Stomach smooth muscle (tissue), 2 donors: Measurements from ENCODE around the gene NME4.
A peak's percentile ranks its signal among the peaks of the same experiment; 100 is the strongest.
"Not testable (repeated sequence)": the region's sequence is repeated elsewhere in the genome, so short reads cannot be mapped to it uniquely, and the experiment has no call there.

Experiments
- H3K27ac ChIP-seq: one replicate; pipeline ENCODE4 v1.7.0; 2013; ENCODE audit warnings: mild to moderate bottlenecking, low read length, inconsistent platforms
- H3K27me3 ChIP-seq, 2 donors: one replicate each; pipeline ENCODE4 v1.7.0; 2013; ENCODE audit warnings: low read length in 2 of 2; ENCODE audit not compliant: insufficient read depth in 2 of 2, control insufficient read depth in 1 of 2
- H3K36me3 ChIP-seq, 2 donors: one replicate each; pipeline ENCODE4 v1.7.0; 2013; ENCODE audit warnings: low read length in 2 of 2; ENCODE audit not compliant: control insufficient read depth in 2 of 2, insufficient read depth in 2 of 2
- H3K4me1 ChIP-seq: one replicate; pipeline ENCODE4 v1.7.0; 2013; ENCODE audit warnings: low read length; ENCODE audit not compliant: control insufficient read depth, insufficient read depth
- H3K4me3 ChIP-seq, 2 donors: one replicate each; pipeline ENCODE4 v1.7.0; 2013; ENCODE audit warnings: low read length in 2 of 2
- H3K9ac ChIP-seq, 2 donors: one replicate each; pipeline ENCODE4 v1.7.0; 2013; ENCODE audit warnings: low read length in 2 of 2, mild to moderate bottlenecking in 1 of 2
- H3K9me3 ChIP-seq, 2 donors: one replicate each; pipeline ENCODE4 v1.7.0; 2013; ENCODE audit warnings: low read length in 2 of 2; ENCODE audit not compliant: control insufficient read depth in 2 of 2
- donor health status: healthy.
- donor health status: Pancreatic carcinoma.

NME4 gene

DNA sequence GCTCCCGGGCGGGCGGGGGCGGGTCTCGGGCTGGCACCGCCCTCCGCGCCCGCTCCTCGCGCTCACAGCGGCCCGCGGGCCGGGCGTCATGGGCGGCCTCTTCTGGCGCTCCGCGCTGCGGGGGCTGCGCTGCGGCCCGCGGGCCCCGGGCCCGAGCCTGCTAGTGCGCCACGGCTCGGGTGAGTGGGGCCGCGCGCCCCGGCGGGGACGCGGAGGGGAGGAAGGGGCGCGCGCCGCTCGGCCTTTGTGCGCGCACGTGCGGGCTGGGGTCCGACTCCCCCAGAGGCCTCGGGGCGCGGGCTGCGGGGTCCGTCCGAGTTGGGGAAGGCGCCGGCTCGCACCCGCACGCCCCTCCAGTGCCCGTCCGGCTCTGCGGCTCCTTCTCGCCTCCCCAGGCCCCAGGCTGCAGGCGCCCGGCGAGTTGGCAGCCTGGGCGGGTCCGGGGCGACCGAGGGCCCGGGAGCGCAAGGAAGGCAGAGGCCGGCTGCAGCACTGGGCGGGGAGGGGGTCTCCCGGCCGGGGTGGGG lies at the start of gene NME4:
Gene NME4 (plus strand): TSS at position 65 of the 527 bp plus-strand sequence. CDS start 24 bp downstream, at position 89.
- Histone ChIP-seq H3K27ac (peak within 1 kb of the TSS; percentile 78), H3K36me3 (peaks cover 3 to 9% of the 10 kb centered on the region in 2 donors), H3K27me3 (no peaks in the 10 kb centered on the region)

DNA sequence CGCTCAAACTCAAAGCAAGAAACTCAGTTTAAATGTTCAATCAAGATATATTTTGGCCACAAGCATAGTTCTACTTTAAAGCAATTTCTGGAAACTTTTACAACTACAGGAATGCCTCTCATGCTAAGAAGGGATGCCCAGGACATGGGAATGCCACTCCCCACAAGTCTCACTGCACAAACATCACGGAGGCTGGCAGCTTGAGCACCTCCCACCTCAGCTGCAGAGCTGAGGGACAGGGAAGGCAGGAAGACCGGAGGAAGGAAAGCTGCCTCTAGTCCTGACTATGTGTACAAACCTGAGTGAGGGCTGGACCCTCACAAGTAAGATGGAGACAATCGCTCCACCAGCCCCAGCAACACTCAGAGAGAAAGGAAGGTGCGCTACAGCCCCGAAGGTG lies 49.8 kb upstream of the NME4 start:
- H3K36me3 ChIP-seq = peaks cover 3 to 10% of the 10 kb centered on the region in 2 donors
- no peaks in the 10 kb centered on the region for H3K27me3 ChIP-seq
- no peak overlapping the region for H3K9ac ChIP-seq
- H3K9me3 ChIP-seq = no peaks in the 10 kb centered on the region
- no peak overlapping the region for H3K27ac ChIP-seq
- no peak overlapping the region for H3K4me3 ChIP-seq
- peaks cover 5% of the 10 kb centered on the region for H3K4me1 ChIP-seq

More for the DNA sequence above, at the start of gene NME4:
- Histone ChIP-seq H3K9ac (peak within 1 kb of the TSS; percentile 60 to 69), H3K4me1 (peaks cover 21% of the 10 kb centered on the region), H3K9me3 (no peaks in the 10 kb centered on the region), H3K4me3 (peak within 1 kb of the TSS; percentile 67 to 76)

DNA sequence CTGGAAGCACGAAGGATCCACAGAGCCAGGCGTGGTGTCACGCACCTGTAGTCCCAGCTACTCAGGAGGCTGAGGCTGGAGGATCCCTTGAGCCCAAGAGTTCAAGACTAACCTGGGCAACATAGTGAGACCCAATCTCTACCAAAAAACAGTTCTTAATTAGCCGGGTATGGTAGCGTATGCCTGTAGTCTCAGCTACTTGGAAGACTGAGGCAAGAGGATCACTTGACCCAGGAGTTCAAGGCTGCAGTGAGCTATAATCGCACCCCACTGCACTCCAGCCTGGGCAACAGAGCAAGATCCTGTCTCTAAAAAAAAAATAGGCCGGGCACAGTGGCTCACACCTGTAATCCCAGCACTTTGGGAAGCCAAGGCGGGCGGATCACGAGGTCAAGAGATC lies 48.5 kb upstream of the NME4 start:
- not testable (repeated sequence) for H3K9me3 ChIP-seq
- peaks cover 3 to 10% of the 10 kb centered on the region in 2 donors for H3K36me3 ChIP-seq

DNA sequence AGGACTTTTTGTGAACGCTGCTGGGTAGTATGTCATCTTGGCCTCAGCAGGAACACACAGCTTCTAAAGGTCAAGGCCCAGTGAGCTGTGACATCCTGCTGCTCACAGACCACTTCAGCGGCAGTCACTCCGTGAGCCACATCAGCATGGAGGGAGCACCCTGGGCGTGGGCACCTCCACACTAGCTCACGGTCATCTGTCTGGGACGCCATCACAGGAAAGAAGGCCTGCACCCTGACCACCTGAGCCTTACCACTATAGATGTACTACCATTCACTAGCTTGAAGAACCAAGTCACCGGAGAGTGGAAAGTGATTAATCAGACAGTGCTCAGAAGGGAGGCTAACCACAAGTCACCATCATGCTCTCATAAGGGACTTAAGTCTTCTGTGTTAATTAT lies 47.8 kb upstream of the NME4 start:
- peaks cover 3 to 10% of the 10 kb centered on the region in 2 donors for H3K36me3 ChIP-seq
- no peaks in the 10 kb centered on the region for H3K9me3 ChIP-seq
- no peak overlapping the region for H3K9ac ChIP-seq
- H3K4me1 ChIP-seq = peaks cover 10% of the 10 kb centered on the region
- H3K4me3 ChIP-seq = no peak overlapping the region
- no peaks in the 10 kb centered on the region for H3K27me3 ChIP-seq
- H3K27ac ChIP-seq = no peak overlapping the region

More for the DNA sequence above, 48.5 kb upstream of the NME4 start:
- not testable (repeated sequence) for H3K4me3 ChIP-seq, H3K27me3 ChIP-seq, H3K27ac ChIP-seq, H3K9ac ChIP-seq
- peaks cover 10% of the 10 kb centered on the region for H3K4me1 ChIP-seq

DNA sequence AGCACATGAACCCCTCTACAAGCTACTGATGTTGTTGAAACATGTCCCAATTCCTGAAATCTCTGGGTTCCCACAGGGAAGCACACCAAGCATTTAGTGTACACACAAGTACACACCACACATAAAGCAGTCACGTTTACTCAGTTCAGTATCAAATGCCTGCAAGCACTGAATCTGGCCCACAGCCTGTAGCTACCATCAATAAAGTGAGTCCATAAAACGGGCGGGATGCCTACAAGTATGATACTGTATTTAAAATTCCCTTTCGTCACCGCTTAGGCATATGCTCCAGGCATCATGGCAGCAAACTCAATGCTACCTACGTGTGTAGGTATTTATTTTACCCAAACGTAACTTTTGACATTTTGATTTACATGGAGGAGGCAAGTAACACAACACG lies 46.8 kb upstream of the NME4 start:
- Histone ChIP-seq H3K9ac (no peak overlapping the region), H3K36me3 (peaks cover 3 to 8% of the 10 kb centered on the region in 2 donors), H3K4me3 (no peak overlapping the region), H3K27me3 (no peaks in the 10 kb centered on the region), H3K4me1 (peaks cover 10% of the 10 kb centered on the region), H3K9me3 (no peaks in the 10 kb centered on the region), H3K27ac (no peak overlapping the region)

DNA sequence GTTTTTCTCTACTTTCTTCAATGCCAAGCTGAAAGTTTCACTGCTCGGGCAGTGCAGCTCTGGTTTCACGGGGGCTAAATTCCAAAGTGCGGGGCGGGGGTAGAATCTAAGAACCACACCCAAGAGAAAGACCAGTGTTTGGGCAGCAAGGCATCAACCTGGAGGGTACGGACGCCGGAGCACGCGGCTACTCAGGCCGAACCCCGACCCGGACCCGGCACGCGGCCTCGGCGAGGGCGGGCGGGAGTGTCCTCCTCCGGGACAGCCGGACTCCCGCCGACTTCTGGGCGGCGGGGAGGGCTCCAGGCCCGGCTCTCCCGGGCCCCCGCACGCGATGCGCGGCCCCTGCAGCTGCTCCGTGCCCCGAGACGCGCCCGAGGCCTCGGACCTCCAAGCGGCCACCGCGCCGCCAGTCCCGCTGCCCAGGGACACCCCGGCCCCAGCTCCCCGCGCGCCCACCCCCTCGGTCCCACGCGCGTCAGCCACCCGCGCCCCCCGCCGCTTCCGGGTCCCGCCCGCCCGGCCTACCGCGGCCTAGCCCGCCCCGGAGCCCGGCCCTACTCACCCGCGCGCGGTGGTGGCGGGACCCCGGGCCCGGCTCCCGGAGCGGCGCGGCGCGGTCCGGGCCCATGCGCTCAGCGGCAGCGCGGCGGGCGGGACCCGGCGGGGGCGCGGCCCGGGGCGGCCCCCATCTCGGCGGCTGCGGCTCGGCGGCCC lies 45.0 kb upstream of the NME4 start:
- Histone ChIP-seq H3K4me3 (peak overlapping the region; percentile 55 to 72), H3K27me3 (no peaks in the 10 kb centered on the region), H3K9me3 (no peaks in the 10 kb centered on the region), H3K36me3 (no peaks in the 10 kb centered on the region), H3K9ac (peak overlapping the region; percentile 67 to 74), H3K27ac (no peak overlapping the region), H3K4me1 (peaks cover 10% of the 10 kb centered on the region)

DNA sequence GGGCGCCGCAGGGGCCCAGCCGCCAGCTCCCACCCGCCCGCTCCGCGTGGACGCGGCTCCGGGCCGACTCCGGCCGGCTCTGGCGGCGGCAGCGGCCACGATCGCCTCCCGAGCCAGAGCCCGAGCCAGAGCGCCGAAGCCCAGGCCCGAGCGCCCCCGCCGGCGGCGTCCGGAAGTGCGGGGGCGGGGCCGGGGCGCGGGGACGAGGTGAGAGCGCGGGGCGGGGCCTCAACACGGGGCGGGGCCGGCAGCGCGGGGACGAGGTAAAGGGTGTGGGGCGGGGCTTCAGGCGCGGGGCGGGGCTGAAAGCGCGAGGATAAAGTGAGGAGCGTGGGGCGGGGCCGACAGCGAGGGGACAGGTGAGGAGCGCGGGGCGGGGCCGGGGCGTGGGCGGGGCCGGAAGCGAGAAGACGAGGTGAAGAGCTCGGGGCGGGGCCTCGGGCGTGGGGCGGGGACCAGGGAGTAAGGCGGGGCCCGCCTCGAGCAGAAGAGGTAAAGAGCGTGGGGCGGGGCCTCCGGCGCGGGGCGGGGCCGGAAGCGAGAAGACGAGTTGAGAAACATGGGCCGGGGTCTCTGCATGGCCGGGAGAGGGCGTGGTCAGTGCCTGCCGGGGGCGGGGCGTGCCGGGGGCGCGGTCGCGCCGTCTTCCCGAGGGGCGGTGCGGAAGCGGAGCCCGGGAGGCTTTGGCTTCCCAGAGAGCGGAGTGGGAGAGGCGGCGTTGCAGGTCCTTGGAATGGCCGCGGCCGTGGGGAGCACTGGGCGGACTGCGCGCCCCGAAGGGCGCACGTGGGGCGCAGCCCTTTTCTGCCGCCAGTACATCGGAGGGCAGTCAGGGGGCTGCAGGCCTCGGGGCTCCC lies 44.2 kb upstream of the NME4 start, which contains the start of gene AXIN1:
Gene AXIN1 (minus strand): TSS at position 177 of the 857 bp plus-strand sequence. CDS start 5,698 bp downstream, outside the sequence.
- H3K4me1 ChIP-seq = peaks cover 10% of the 10 kb centered on the region
- no peaks in the 10 kb centered on the region for H3K9me3 ChIP-seq
- peak within 1 kb of the TSS; percentile 67 to 74 for H3K9ac ChIP-seq
- H3K27ac ChIP-seq = peak within 1 kb of the TSS; percentile 49
- H3K4me3 ChIP-seq = peak within 1 kb of the TSS; percentile 55 to 72
- no peaks in the 10 kb centered on the region for H3K36me3 ChIP-seq
- no peaks in the 10 kb centered on the region for H3K27me3 ChIP-seq

DNA sequence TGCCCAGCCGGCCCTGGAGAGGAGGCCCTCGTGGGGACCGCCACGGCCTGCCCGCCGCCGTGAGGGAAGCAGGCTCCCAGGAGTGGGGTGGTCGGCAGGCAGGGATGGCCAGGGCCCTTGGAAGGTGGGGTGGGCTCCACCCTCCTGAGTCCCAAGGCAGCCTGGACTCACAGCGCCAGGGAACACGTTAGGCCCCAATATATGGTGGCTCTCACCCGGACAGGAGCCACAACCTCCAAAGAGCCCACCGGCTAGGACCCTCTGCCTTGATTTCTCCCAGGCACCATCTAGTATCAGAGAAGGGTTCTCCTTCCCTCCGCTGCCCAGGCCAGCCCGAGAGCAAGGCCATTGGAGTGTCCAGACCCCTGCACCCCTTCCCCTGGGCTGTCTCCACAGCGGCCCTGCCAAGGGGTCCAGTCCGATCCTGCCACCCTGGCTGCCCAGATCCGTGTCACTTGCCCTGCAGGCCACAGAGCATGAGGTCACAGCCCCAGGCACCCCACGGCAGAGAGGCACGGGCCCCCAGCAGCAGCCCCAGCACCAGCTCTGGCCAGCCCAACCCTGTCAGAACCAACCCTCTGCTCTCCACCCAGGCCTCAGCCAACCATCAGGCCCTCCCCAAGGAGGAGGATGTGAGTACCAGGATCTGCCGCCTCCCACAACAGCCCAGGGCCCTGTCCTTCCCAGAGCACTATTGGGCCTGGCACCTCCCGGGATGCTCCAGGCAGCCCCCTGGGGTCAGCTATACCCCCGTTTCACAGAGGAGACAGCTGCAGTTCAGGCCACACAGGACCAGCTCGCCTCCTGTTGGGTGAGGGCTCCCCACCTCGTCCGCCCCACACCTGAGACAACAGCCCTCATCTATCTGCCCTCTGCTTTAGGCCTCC lies 43.4 kb upstream of the NME4 start:
- Histone ChIP-seq H3K9ac (peak overlapping the region; percentile 6 to 47), H3K4me1 (peaks cover 10% of the 10 kb centered on the region), H3K4me3 (peak overlapping the region; percentile 19 to 64), H3K27me3 (no peaks in the 10 kb centered on the region), H3K27ac (peak overlapping the region; percentile 49), H3K9me3 (no peaks in the 10 kb centered on the region), H3K36me3 (no peaks in the 10 kb centered on the region)

DNA sequence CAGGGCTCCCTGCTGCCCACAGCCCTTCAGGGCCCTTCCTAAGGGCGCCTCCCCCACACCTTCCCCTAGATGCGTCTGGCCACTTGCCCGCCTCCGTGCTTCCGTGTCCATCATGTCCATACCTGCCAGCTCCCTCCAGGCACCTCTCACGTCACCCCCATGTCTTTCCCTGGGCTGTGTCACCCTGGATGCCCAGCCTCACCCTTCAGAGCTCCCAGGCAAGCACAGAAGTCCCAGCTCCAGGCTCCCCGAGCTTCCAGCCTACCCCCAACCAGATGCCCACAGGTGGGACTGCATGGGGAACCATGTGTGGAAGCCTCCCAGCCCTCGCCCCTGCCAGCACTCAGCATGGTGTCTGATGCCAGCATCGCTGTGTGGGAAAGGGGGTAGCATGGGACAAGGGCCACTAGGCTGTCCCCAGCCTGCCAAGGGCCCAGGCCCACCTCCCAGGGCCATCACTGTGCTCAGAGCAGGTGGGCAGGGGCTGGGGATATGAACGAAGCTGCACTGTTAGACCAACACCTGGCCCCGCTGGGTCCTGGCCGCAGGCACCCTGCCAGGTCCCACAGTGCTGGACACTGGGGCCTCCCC lies 42.6 kb upstream of the NME4 start:
- H3K36me3 ChIP-seq = no peaks in the 10 kb centered on the region
- no peaks in the 10 kb centered on the region for H3K9me3 ChIP-seq
- H3K4me1 ChIP-seq = peaks cover 10% of the 10 kb centered on the region
- H3K27me3 ChIP-seq = no peaks in the 10 kb centered on the region
- no peak overlapping the region for H3K9ac ChIP-seq
- H3K4me3 ChIP-seq = no peak overlapping the region
- no peak overlapping the region for H3K27ac ChIP-seq
